Endodermal cell (in vitro differentiated cells): Measurements from ENCODE around the gene LEF1. TPM values are rescaled to one million over a fixed set of nuclear protein-coding genes. Genes with fewer than 3 reads are reported as not detected.

Source experiments
- DNase-seq: peaks from one replicate; pipeline ENCODE4 v3.0.0-alpha.2; 2017
- H3K27ac ChIP-seq: 2 replicates; pipeline ENCODE4 v1.5.1; 2013; ENCODE audit warnings: mild to moderate bottlenecking, low read depth, low read length, moderate library complexity
- H3K27me3 ChIP-seq: 2 replicates; pipeline ENCODE4 v1.6.1; 2013; ENCODE audit warnings: mild to moderate bottlenecking, low read length, moderate library complexity; ENCODE audit not compliant: insufficient read depth, control insufficient read depth, poor library complexity, severe bottlenecking
- H3K36me3 ChIP-seq: 2 replicates; pipeline ENCODE4 v1.7.0; 2013; ENCODE audit warnings: mild to moderate bottlenecking, low read length, moderate library complexity; ENCODE audit not compliant: control insufficient read depth, insufficient read depth
- H3K4me1 ChIP-seq: one replicate; pipeline ENCODE4 v1.7.0; 2013; ENCODE audit warnings: low read length; ENCODE audit not compliant: control insufficient read depth, insufficient read depth
- H3K4me3 ChIP-seq: 2 replicates; pipeline ENCODE4 v1.5.1; 2013; ENCODE audit warnings: mild to moderate bottlenecking, low read length, moderate library complexity
- H3K9ac ChIP-seq: 2 replicates; pipeline ENCODE4 v1.6.1; 2013; ENCODE audit warnings: mild to moderate bottlenecking, low read length, moderate library complexity; ENCODE audit not compliant: poor library complexity, severe bottlenecking; ENCODE audit errors: extremely low read depth
- H3K9me3 ChIP-seq: 2 replicates; pipeline ENCODE4 v1.6.1; 2013; ENCODE audit warnings: mild to moderate bottlenecking, low read length, moderate library complexity; ENCODE audit not compliant: control insufficient read depth
- H3K27ac Mint-ChIP-seq: 2 replicates; pipeline ENCODE4 v1.8.0; 2020; ENCODE audit warnings: mixed read lengths
- H3K27me3 Mint-ChIP-seq: 2 replicates; pipeline ENCODE4 v1.8.0; 2021; ENCODE audit warnings: mild to moderate bottlenecking, mixed read lengths; ENCODE audit not compliant: insufficient read depth
- H3K36me3 Mint-ChIP-seq: 2 replicates; pipeline ENCODE4 v1.8.0; 2020; ENCODE audit warnings: low read depth, mixed read lengths
- H3K4me1 Mint-ChIP-seq: 2 replicates; pipeline ENCODE4 v1.8.0; 2020; ENCODE audit warnings: mixed read lengths
- H3K4me3 Mint-ChIP-seq: 2 replicates; pipeline ENCODE4 v1.8.0; 2020; ENCODE audit warnings: mild to moderate bottlenecking, moderate library complexity, mixed read lengths
- H3K9me3 Mint-ChIP-seq: 2 replicates; pipeline ENCODE4 v1.8.0; 2020; ENCODE audit warnings: mild to moderate bottlenecking, mixed read lengths
- CTCF ChIP-seq: fragments of 200-600 bp; sonication (generic); conservative IDR thresholded peaks from 2 replicates; pipeline ENCODE4 v1.5.0; 2021; ENCODE audit warnings: antibody characterized with exemption, mild to moderate bottlenecking
- WGBS, 2 experiments: methylation state at CpG; one replicate each; pipeline versions ENCODE4 v1.1.5 to v1.1.7; 2013; ENCODE audit warnings: missing lambda C conversion rate in 2 of 2, mixed read lengths in 1 of 2; ENCODE audit not compliant: insufficient coverage in 1 of 2, insufficient read length in 1 of 2; 5-methylcytosine and 5-hydroxymethylcytosine counted together
- total RNA-seq, 2 donors: library from RNA; stranded (reverse); fragmentation: NEBNext Ultra II Directional in 1 of 2; extraction: Animal tissue kit (Norgen Biotek cat#: 25700) in 1 of 2; gene quantifications; 2 replicates in 1 of 2; 3 replicates in 1 of 2; pipeline ENCODE4 v1.2.1, GENCODE V29; 2021

Gene LEF1
- total RNA-seq, 2 donors from 2014 or later, result 0.95 to 1.6 TPM

GRCh38 chr4:108008721-108009120, 160.0 kb downstream of the LEF1 start:
- WGBS, 2 experiments, result 90 to 93% methylated on average over 2 of the region's 2 CpGs

GRCh38 chr4:108007984-108008383, 160.7 kb downstream of the LEF1 start:
- Histone ChIP-seq H3K36me3 (peaks cover 23% of the 10 kb centered on the region), H3K9me3 (peaks cover 12% of the 10 kb centered on the region), H3K27me3 (no peaks in the 10 kb centered on the region), H3K9ac (no peak overlapping the region), H3K27ac (no peak overlapping the region), H3K4me3 (no peak overlapping the region), H3K4me1 (no peaks in the 10 kb centered on the region)
- H3K36me3 Mint-ChIP-seq, result peaks cover 38% of the 10 kb centered on the region
- no peaks in the 10 kb centered on the region for H3K9me3 Mint-ChIP-seq
- no peak overlapping the region for H3K27ac Mint-ChIP-seq
- TF ChIP-seq CTCF, result no peak
- H3K27me3 Mint-ChIP-seq, result no peaks in the 10 kb centered on the region
- DNase-seq, result no peak
- peaks cover 4% of the 10 kb centered on the region for H3K4me1 Mint-ChIP-seq
- no peak overlapping the region for H3K4me3 Mint-ChIP-seq
- 80 to 92% methylated on average over 7 of the region's 7 CpGs for WGBS, 2 experiments

More at GRCh38 chr4:108008721-108009120, 160.0 kb downstream of the LEF1 start:
- Histone ChIP-seq H3K4me1 (no peaks in the 10 kb centered on the region), H3K9ac (no peak overlapping the region), H3K27ac (no peak overlapping the region), H3K27me3 (no peaks in the 10 kb centered on the region), H3K9me3 (peaks cover 9% of the 10 kb centered on the region), H3K4me3 (no peak overlapping the region), H3K36me3 (peaks cover 24% of the 10 kb centered on the region)
- H3K4me1 Mint-ChIP-seq, result peaks cover 4% of the 10 kb centered on the region
- DNase-seq, result no peak
- H3K27ac Mint-ChIP-seq, result no peak overlapping the region
- TF ChIP-seq CTCF, result no peak
- H3K27me3 Mint-ChIP-seq, result no peaks in the 10 kb centered on the region
- no peaks in the 10 kb centered on the region for H3K9me3 Mint-ChIP-seq
- no peak overlapping the region for H3K4me3 Mint-ChIP-seq
- peaks cover 41% of the 10 kb centered on the region for H3K36me3 Mint-ChIP-seq

- DNase-seq, result no peak
- Histone ChIP-seq H3K27ac (no peak overlapping the region), H3K4me1 (no peaks in the 10 kb centered on the region), H3K36me3 (peaks cover 15% of the 10 kb centered on the region), H3K9me3 (peaks cover 21% of the 10 kb centered on the region), H3K27me3 (no peaks in the 10 kb centered on the region), H3K4me3 (no peak overlapping the region), H3K9ac (no peak overlapping the region)
- Mint-ChIP-seq H3K27ac (no peak overlapping the region), H3K4me3 (no peak overlapping the region), H3K4me1 (peaks cover 4% of the 10 kb centered on the region), H3K36me3 (peaks cover 36% of the 10 kb centered on the region), H3K27me3 (no peaks in the 10 kb centered on the region), H3K9me3 (peaks cover 13% of the 10 kb centered on the region)
- TF ChIP-seq CTCF, result no peak
Measured at GRCh38 chr4:108006361-108006760, 162.4 kb downstream of the LEF1 start.
